22Rv1 (cell line): Measurements from ENCODE around the gene TIMM44.
"Not testable (repeated sequence)": the region's sequence is repeated elsewhere in the genome, so short reads cannot be mapped to it uniquely, and the experiment has no call there.

Experiments used
- H3K27ac ChIP-seq: fragments of 450-650 bp; 2 replicates; pipeline ENCODE4 v1.5.1; 2017
- ZFX ChIP-seq: fragments of 450-650 bp; IDR thresholded peaks from 2 replicates; pipeline ENCODE4 v1.6.1; 2017; ENCODE audit warnings: antibody characterized with exemption, borderline replicate concordance
- TF ChIP-seq, protein P1 (sequence below): fragments of 450-650 bp; IDR thresholded peaks from 2 replicates; pipeline ENCODE4 v1.5.1; 2017; ENCODE audit warnings: mild to moderate bottlenecking

The TIMM44 gene

DNA sequence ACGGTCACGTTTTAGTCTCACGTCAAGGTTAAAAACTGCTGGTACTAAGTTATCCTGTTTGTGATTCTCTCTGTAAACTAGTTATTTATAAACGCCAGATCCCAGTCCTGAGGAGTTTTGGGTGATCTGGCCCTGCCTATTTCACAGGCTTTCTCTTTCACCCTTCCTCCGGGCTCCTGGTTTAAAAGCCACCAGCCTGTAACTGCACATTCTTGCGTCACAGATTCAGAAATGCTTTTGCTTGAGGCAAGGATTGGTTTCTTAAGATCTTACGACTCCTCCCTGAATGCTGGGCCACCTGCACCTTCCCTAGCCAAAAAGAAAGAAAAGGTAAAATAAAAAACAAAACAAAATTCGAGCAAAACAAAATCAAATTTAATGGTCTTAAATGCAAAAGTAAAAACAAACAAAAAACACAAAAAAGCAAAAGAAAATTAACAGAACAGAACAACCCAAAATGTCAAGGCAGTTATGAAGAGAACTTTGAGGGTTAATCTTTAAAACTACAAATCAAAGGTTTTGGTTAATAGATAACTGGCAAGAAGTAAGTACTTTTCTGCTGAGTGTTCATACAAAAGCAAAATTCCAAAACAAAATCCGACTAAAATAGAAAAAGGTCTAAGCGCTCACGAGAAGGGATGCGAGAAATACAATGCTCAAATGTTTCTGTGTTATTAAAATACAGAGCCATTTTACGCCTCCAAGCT is 18.6 kb upstream of the TIMM44 start:
- no peak overlapping the region for H3K27ac ChIP-seq
- TF ChIP-seq, protein P1, sequence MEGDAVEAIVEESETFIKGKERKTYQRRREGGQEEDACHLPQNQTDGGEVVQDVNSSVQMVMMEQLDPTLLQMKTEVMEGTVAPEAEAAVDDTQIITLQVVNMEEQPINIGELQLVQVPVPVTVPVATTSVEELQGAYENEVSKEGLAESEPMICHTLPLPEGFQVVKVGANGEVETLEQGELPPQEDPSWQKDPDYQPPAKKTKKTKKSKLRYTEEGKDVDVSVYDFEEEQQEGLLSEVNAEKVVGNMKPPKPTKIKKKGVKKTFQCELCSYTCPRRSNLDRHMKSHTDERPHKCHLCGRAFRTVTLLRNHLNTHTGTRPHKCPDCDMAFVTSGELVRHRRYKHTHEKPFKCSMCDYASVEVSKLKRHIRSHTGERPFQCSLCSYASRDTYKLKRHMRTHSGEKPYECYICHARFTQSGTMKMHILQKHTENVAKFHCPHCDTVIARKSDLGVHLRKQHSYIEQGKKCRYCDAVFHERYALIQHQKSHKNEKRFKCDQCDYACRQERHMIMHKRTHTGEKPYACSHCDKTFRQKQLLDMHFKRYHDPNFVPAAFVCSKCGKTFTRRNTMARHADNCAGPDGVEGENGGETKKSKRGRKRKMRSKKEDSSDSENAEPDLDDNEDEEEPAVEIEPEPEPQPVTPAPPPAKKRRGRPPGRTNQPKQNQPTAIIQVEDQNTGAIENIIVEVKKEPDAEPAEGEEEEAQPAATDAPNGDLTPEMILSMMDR = no peak
- no peak for TF ChIP-seq ZFX

DNA sequence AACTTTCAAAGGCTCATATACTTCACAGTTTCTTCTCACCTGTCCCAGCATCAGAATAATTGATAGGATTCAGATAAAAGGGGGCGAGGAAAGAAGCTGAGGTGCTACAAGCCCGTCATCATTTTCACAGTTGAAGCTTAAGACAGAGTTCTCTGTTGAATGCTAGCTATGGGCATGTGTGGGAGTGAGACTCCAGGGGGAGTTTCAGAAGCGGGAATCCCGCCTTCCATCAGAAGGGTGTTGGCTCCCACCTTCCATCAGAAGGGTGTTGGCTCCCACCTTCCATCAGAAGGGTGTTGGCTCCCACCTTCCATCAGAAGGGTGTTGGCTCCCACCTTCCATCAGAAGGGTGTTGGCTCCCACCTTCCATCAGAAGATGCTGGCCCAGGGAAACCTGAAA is 17.6 kb upstream of the TIMM44 start:
- not testable (repeated sequence) for H3K27ac ChIP-seq

DNA sequence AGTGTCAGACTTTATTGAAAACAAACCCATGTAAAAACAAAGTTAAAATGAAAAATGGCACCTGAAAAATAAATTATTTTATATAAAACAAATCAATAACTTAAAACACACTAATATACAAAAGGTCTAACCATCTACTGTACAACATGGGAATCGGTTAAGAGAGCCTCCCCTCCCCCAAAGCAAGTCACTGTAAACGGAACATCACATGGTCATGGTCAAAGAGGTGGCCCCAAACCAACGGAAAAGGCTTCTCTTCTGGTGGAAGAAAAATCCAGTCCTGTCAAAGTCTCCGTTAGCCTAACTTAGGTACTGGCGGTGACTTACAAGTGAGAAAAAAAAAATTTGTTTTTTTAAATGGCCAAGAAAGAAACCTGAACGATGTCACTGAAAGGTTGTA is 15.7 kb upstream of the TIMM44 start:
- TF ChIP-seq, protein P1 = no peak
- TF ChIP-seq ZFX = no peak
- H3K27ac ChIP-seq = no peak overlapping the region

DNA sequence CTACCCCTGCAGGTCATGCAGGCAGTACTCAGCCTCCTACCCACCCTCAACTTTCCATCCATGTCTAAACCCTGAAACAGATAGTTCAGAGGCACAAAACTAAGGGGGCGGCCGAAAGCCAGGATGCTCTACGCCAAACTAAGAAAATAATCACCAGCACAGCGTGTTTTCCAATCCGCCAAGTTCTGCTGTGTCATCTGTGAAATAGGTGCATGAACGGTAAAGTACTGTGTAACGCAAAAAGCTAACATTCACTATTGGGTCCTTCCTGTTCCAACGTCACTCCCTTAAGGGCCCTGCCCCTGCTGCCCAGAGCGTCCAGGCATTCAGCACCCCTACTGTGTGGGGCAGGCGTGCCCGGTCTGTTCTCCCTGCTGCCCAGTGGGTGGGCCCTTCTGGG is 12.2 kb upstream of the TIMM44 start:
- no peak overlapping the region for H3K27ac ChIP-seq
- TF ChIP-seq, protein P1 = no peak
- no peak for TF ChIP-seq ZFX

DNA sequence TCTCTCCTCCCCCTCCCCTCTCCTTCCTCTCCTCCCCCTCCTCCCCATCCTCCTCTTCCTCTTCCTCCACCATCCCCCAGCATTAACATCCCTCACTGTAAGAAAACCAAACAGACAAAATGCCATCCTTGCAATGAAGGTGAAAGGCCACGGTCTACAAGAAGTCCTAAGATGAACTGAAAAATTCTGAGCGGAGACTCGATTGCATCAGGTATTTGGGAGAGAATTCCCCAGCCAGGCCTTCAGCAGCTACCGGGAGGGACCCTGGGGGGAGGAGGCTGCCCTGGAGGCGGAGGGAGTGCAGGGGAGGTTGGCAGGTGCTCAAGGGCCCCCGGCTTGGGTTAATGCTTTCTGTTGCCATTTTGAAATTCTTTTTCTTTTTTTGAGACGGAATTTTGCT is 10.1 kb upstream of the TIMM44 start:
- no peak for TF ChIP-seq ZFX
- TF ChIP-seq, protein P1 = no peak
- H3K27ac ChIP-seq = no peak overlapping the region

DNA sequence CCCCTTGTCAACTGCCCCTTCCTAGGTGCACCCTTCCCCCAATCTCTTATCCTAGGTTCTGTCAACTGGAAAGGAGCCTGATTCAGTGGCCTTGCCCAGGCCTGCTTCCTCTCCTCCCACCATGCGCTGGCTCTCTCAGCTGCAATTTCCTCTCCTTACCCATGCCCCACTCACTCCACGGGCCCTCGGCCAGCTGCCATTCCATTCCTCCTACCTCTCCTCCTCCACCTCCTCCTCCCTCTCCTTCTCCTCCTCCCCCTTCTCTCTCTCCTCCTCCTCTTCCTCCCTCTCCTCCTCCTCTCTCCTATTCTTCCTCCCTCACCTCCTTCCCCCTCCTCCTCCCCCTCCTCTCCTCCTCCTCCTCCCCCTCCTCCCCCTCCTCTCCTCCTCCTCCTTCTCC is 9.6 kb upstream of the TIMM44 start:
- H3K27ac ChIP-seq = no peak overlapping the region
- TF ChIP-seq ZFX = no peak
- TF ChIP-seq, protein P1 = no peak

DNA sequence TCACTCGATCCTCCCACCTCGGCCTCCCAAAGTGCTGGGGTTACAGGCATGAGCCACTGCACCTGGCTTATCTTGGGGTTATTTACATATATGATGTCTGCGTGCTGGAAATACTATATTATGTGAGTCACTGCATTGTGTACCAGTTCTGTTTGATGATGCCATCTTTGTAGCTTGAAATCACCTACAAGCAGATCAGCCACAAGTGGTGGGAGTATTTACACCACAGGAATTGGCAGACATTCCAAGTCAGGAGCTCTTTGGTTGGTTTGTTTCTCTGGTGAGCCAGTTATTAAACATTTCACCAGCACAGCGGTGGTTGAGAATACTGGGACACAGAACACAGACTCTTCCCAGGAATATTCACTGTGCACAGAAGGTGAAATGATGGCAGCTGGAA is 4.5 kb upstream of the TIMM44 start:
- TF ChIP-seq, protein P1 = no peak
- TF ChIP-seq ZFX = no peak
- no peak overlapping the region for H3K27ac ChIP-seq
